Measurements from ENCODE around the gene NECAB2. TPM values are rescaled to one million over a fixed set of nuclear protein-coding genes. Genes with fewer than 3 reads are reported as not detected.
"Not testable (repeated sequence)": the region's sequence is repeated elsewhere in the genome, so short reads cannot be mapped to it uniquely, and the experiment has no call there.

NECAB2 gene
- total RNA-seq, 1 donor from 2014 or later = 1.8 TPM

DNA sequence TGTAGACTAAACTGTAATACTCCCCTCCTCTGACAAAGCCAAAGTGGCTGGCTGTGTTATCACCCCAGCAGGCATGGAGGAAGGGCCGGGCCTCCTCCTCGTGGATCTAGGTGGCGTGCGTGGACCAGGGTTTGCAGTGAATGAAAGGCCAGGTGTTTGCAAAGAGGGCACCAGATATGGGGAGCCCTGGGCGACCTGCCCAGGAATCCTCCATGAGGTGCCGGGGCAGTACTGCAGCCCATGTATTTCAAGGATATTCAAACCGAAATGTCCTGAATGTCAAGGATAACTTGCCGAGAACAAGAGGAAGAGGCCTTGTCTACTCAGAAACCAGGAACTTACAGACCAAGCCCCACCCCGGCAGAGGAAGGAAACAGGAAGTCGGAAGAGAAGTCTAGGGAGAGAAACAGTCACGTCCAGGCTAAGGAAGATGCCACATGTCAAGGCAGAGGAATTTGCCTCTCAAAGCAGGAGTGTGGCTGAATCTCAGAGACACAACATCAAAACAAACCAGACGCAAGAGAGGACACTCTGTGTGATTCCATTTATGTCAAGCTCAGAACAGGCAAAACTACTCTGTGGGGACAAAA lies 28.7 kb upstream of the NECAB2 start:
- no peak overlapping the region for H3K4me3 Mint-ChIP-seq
- H3K4me1 Mint-ChIP-seq = peaks cover 2% of the 10 kb centered on the region
- no peak for TF ChIP-seq CTCF (IDR thresholded peaks at IDR 0.05; ENCODE audit: unreplicated experiment)
- H3K36me3 Mint-ChIP-seq = no peaks in the 10 kb centered on the region
- H3K27ac Mint-ChIP-seq = no peak overlapping the region
- no peaks in the 10 kb centered on the region for H3K27me3 Mint-ChIP-seq (ENCODE audit: low read depth)
- H3K9me3 Mint-ChIP-seq = peaks cover 4% of the 10 kb centered on the region
- no peak for DNase-seq (ENCODE audit: low spot score in 2 of 2, unreplicated experiment in 2 of 2)

- Mint-ChIP-seq H3K27ac (no peak overlapping the region), H3K27me3 (ENCODE audit: low read depth) (no peaks in the 10 kb centered on the region), H3K4me1 (no peaks in the 10 kb centered on the region), H3K9me3 (peaks cover 4% of the 10 kb centered on the region), H3K4me3 (no peak overlapping the region), H3K36me3 (no peaks in the 10 kb centered on the region)
- TF ChIP-seq CTCF (IDR thresholded peaks at IDR 0.05; ENCODE audit: unreplicated experiment) = no peak
- DNase-seq (ENCODE audit: low spot score in 2 of 2, unreplicated experiment in 2 of 2) = no peak
Observed at GRCh38 chr16:83940119-83940518, 27.9 kb upstream of the NECAB2 start.

GRCh38 chr16:83940630-83941378 lies 27.2 kb upstream of the NECAB2 start:
- Mint-ChIP-seq H3K4me3 (no peak overlapping the region), H3K27ac (no peak overlapping the region), H3K9me3 (peaks cover 4% of the 10 kb centered on the region), H3K36me3 (no peaks in the 10 kb centered on the region), H3K4me1 (no peaks in the 10 kb centered on the region), H3K27me3 (ENCODE audit: low read depth) (no peaks in the 10 kb centered on the region)
- no peak for DNase-seq (ENCODE audit: low spot score in 2 of 2, unreplicated experiment in 2 of 2)
- no peak for TF ChIP-seq CTCF (IDR thresholded peaks at IDR 0.05; ENCODE audit: unreplicated experiment)

GRCh38 chr16:83941546-83941945 lies 26.5 kb upstream of the NECAB2 start:
- not testable (repeated sequence) for H3K4me1 Mint-ChIP-seq; H3K27me3 Mint-ChIP-seq (ENCODE audit: low read depth); H3K4me3 Mint-ChIP-seq; H3K27ac Mint-ChIP-seq; DNase-seq (ENCODE audit: low spot score in 2 of 2, unreplicated experiment in 2 of 2); H3K36me3 Mint-ChIP-seq; H3K9me3 Mint-ChIP-seq

DNA sequence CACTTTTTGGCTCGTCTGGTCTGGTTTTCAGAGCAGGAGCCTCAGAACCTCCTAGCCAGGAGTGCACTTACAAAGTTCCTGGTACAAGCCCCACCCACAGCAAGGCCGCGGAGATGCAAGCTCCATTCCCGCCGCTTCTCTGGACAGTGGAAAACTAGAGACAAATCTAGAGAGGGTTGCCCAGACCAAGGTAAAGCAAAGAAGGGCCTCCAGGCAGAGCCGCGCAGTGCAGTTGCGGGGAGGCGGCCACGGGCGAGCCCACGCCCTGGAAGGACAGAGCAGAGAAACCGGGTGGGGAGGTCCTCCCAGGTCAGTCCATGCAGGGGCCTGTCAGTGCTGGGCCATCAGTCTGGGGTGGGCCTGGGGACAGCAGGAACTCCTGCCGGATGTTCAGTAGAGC lies 26.0 kb upstream of the NECAB2 start:
- H3K4me1 Mint-ChIP-seq = no peaks in the 10 kb centered on the region
- no peaks in the 10 kb centered on the region for H3K27me3 Mint-ChIP-seq (ENCODE audit: low read depth)
- peaks cover 4% of the 10 kb centered on the region for H3K9me3 Mint-ChIP-seq
- no peak for DNase-seq (ENCODE audit: low spot score in 2 of 2, unreplicated experiment in 2 of 2)
- H3K4me3 Mint-ChIP-seq = no peak overlapping the region
- H3K27ac Mint-ChIP-seq = no peak overlapping the region
- no peak for TF ChIP-seq CTCF (IDR thresholded peaks at IDR 0.05; ENCODE audit: unreplicated experiment)
- H3K36me3 Mint-ChIP-seq = no peaks in the 10 kb centered on the region

DNA sequence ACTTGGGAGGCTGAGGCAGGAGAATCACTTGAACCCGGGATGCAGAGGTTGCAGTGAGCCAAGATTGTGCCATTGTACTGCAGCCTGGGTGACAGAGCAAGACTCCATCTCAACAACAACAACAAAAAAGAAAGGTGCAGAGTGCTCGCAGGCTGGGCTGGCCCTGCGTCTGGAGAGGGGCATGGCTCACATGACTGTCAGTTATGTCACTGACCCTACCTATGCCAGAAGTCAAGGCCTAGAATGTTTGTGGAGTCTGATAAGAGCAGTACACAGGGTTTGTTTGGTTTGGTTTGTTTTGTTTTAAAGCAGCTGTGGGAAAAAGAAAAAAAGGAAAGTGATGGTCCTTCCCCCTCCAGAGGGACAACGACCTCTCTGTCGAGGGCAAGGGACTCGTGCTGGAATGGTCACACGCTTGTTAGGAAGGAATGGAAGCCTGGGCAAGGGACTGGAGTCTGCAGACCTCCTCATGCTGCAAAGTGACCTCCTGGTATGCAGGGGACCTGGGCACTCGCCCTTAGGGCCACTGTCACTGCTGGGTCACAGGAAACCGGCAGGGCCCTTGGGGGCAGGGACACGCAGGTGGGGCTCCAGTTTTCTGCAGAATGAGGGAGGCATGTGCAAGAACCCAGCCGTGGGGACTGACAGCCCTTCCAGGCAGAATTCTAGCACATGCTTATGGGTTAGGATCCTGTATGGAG lies 25.1 kb upstream of the NECAB2 start:
- H3K9me3 Mint-ChIP-seq = peaks cover 4% of the 10 kb centered on the region
- no peak for DNase-seq (ENCODE audit: low spot score in 2 of 2, unreplicated experiment in 2 of 2)
- TF ChIP-seq CTCF (IDR thresholded peaks at IDR 0.05; ENCODE audit: unreplicated experiment) = no peak
- no peak overlapping the region for H3K27ac Mint-ChIP-seq
- H3K27me3 Mint-ChIP-seq (ENCODE audit: low read depth) = no peaks in the 10 kb centered on the region
- no peak overlapping the region for H3K4me3 Mint-ChIP-seq
- H3K4me1 Mint-ChIP-seq = no peaks in the 10 kb centered on the region
- H3K36me3 Mint-ChIP-seq = no peaks in the 10 kb centered on the region
